Ovary (tissue), 3 donors: ENCODE measurements around the gene ETFRF1.

Source experiments
- EP300 ChIP-seq: sonication (generic); formaldehyde crosslinking; IDR thresholded peaks from one replicate; pipeline ENCODE4 v1.6.1; 2017; ENCODE audit warnings: antibody characterized with exemption
- POLR2A ChIP-seq: fragments of 450-650 bp; IDR thresholded peaks from one replicate; pipeline ENCODE4 v1.6.1; 2017; ENCODE audit warnings: antibody characterized with exemption, mild to moderate bottlenecking, moderate library complexity
- TF ChIP-seq, protein P1 (sequence below), 3 donors: fragments of 450-650 bp in 2 of 3; fragments of 200-600 bp in 1 of 3; IDR thresholded peaks; one replicate each; pipeline versions ENCODE4 v1.5.1 to v1.8.0; 2016 to 2022; ENCODE audit warnings: antibody characterized with exemption in 3 of 3, mild to moderate bottlenecking in 1 of 3
- donor health status: DM: no; HTN: no; CAD: no.

- TF ChIP-seq, protein P1, sequence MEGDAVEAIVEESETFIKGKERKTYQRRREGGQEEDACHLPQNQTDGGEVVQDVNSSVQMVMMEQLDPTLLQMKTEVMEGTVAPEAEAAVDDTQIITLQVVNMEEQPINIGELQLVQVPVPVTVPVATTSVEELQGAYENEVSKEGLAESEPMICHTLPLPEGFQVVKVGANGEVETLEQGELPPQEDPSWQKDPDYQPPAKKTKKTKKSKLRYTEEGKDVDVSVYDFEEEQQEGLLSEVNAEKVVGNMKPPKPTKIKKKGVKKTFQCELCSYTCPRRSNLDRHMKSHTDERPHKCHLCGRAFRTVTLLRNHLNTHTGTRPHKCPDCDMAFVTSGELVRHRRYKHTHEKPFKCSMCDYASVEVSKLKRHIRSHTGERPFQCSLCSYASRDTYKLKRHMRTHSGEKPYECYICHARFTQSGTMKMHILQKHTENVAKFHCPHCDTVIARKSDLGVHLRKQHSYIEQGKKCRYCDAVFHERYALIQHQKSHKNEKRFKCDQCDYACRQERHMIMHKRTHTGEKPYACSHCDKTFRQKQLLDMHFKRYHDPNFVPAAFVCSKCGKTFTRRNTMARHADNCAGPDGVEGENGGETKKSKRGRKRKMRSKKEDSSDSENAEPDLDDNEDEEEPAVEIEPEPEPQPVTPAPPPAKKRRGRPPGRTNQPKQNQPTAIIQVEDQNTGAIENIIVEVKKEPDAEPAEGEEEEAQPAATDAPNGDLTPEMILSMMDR (IDR thresholded peaks at IDR 0.05): peak in 1 of 3 donors; percentile 40
- TF ChIP-seq POLR2A (peak; percentile 89), EP300 (no peak)
Measured at GRCh38 chr12:25195056-25195971, at the start of gene ETFRF1, which contains the start of gene DNAI7.
